ENCODE data around the gene KCND2. TPM values are rescaled to one million over a fixed set of nuclear protein-coding genes. Genes with fewer than 3 reads are reported as not detected.

Gene KCND2
- total RNA-seq, 2 experiments from 2014 or later = not detected

- Histone ChIP-seq H3K4me1 (ENCODE audit: insufficient read depth, low read length, poor library complexity, severe bottlenecking) (no peaks in the 10 kb centered on the region), H3K27ac (ENCODE audit: low read depth, low read length, poor library complexity, severe bottlenecking) (no peak overlapping the region), H3K36me3 (ENCODE audit: insufficient read depth, low read length) (no peaks in the 10 kb centered on the region), H3K4me2 (ENCODE audit: low read length) (no peak overlapping the region), H3K9me3 (ENCODE audit: low read length) (no peaks in the 10 kb centered on the region), H4K20me1 (ENCODE audit: insufficient read depth, low read length) (no peaks in the 10 kb centered on the region), H2AFZ (ENCODE audit: low read length) (no peak overlapping the region), H3K4me3 (ENCODE audit: low read depth, low read length, poor library complexity, severe bottlenecking) (no peak overlapping the region), H3K9me2 (ENCODE audit: insufficient read depth, low read length) (no peaks in the 10 kb centered on the region), H3K79me2 (ENCODE audit: insufficient read depth, low read depth, low read length) (no peaks in the 10 kb centered on the region)
- CTCF ChIA-PET (ENCODE audit: unreplicated experiment) = no interaction called here
- TF ChIP-seq EZH2phosphoT487 (IDR thresholded peaks at IDR 0.05; ENCODE audit: borderline replicate concordance, low read depth, low read length) = no peak
- TF ChIP-seq, protein P1, sequence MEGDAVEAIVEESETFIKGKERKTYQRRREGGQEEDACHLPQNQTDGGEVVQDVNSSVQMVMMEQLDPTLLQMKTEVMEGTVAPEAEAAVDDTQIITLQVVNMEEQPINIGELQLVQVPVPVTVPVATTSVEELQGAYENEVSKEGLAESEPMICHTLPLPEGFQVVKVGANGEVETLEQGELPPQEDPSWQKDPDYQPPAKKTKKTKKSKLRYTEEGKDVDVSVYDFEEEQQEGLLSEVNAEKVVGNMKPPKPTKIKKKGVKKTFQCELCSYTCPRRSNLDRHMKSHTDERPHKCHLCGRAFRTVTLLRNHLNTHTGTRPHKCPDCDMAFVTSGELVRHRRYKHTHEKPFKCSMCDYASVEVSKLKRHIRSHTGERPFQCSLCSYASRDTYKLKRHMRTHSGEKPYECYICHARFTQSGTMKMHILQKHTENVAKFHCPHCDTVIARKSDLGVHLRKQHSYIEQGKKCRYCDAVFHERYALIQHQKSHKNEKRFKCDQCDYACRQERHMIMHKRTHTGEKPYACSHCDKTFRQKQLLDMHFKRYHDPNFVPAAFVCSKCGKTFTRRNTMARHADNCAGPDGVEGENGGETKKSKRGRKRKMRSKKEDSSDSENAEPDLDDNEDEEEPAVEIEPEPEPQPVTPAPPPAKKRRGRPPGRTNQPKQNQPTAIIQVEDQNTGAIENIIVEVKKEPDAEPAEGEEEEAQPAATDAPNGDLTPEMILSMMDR (conservative IDR thresholded peaks at IDR 0.05; ENCODE audit: low read length) = no peak
- DNase-seq (ENCODE audit: low spot score) = no peak
- POLR2A ChIA-PET = no interaction called here
- intact Hi-C loops (cut with micrococcal nuclease; ENCODE audit: unreplicated experiment) = loop anchor here (5.0 kb wide), 1 partner anchor 1281 kb away; no protein-coding TSS in a partner anchor
- no TSS peak for BruUV-seq (replicated peaks)
Measured at GRCh38 chr7:120553491-120553890, 280.5 kb downstream of the KCND2 start.

- ChIA-PET POLR2A (no interaction called here), CTCF (ENCODE audit: unreplicated experiment) (no interaction called here)
- H3K36me3 ChIP-seq (ENCODE audit: insufficient read depth, low read length) = no peaks in the 10 kb centered on the region
- DNase-seq (ENCODE audit: low spot score) = peak; percentile 39
- no peaks in the 10 kb centered on the region for H3K9me2 ChIP-seq (ENCODE audit: insufficient read depth, low read length)
- H3K4me1 ChIP-seq (ENCODE audit: insufficient read depth, low read length, poor library complexity, severe bottlenecking) = no peaks in the 10 kb centered on the region
- H3K4me2 ChIP-seq (ENCODE audit: low read length) = no peak overlapping the region
- no peak overlapping the region for H3K27ac ChIP-seq (ENCODE audit: low read depth, low read length, poor library complexity, severe bottlenecking)
- H4K20me1 ChIP-seq (ENCODE audit: insufficient read depth, low read length) = no peaks in the 10 kb centered on the region
- intact Hi-C loops (cut with micrococcal nuclease; ENCODE audit: unreplicated experiment) = loop anchor here (2.0 to 5.0 kb wide), 2 partner anchors 620 to 1283 kb away; no protein-coding TSS in a partner anchor
- H3K4me3 ChIP-seq (ENCODE audit: low read depth, low read length, poor library complexity, severe bottlenecking) = no peak overlapping the region
- no peaks in the 10 kb centered on the region for H3K9me3 ChIP-seq (ENCODE audit: low read length)
- no peaks in the 10 kb centered on the region for H3K79me2 ChIP-seq (ENCODE audit: insufficient read depth, low read depth, low read length)
- TF ChIP-seq EZH2phosphoT487 (IDR thresholded peaks at IDR 0.05; ENCODE audit: borderline replicate concordance, low read depth, low read length) = no peak
- TF ChIP-seq, protein P1 (conservative IDR thresholded peaks at IDR 0.05; ENCODE audit: low read length) = peak; percentile 85
- BruUV-seq (replicated peaks) = no TSS peak
- H2AFZ ChIP-seq (ENCODE audit: low read length) = no peak overlapping the region
Measured at GRCh38 chr7:120554960-120555571, 282.1 kb downstream of the KCND2 start.

DNA sequence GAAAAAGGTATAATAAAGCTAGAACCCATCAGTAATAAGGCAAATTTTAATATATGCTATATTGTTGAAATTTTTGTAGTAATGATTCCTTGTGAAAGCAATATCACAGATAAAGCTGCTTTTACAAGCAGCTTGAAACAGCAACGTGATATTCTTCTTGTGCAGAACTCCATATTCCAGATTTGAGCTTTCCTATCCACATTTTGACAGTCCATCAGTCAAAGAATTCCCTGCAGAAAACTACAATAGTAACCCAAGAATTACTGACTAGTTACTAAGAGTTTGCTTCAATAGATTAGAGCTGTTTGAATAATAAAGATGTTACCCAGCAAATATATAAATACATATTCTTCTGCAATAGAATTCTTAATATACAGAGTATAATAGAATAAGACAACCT lies 291.2 kb downstream of the KCND2 start:
- Histone ChIP-seq H3K4me2 (ENCODE audit: low read length) (no peak overlapping the region), H4K20me1 (ENCODE audit: insufficient read depth, low read length) (no peaks in the 10 kb centered on the region; the same call in 1 of the 2 replicates), H3K4me1 (ENCODE audit: insufficient read depth, low read length, poor library complexity, severe bottlenecking) (no peaks in the 10 kb centered on the region), H3K79me2 (ENCODE audit: insufficient read depth, low read depth, low read length) (no peaks in the 10 kb centered on the region), H3K4me3 (ENCODE audit: low read depth, low read length, poor library complexity, severe bottlenecking) (no peak overlapping the region), H3K36me3 (ENCODE audit: insufficient read depth, low read length) (no peaks in the 10 kb centered on the region), H2AFZ (ENCODE audit: low read length) (no peak overlapping the region), H3K9me2 (ENCODE audit: insufficient read depth, low read length) (no peaks in the 10 kb centered on the region), H3K27ac (ENCODE audit: low read depth, low read length, poor library complexity, severe bottlenecking) (no peak overlapping the region), H3K9me3 (ENCODE audit: low read length) (no peaks in the 10 kb centered on the region)
- POLR2A ChIA-PET = interaction anchor here (0.7 kb wide), 1 partner anchor 80 kb away, joined by 3 read pairs; no protein-coding TSS in a partner anchor
- DNase-seq (ENCODE audit: low spot score) = no peak
- no TSS peak for BruUV-seq (replicated peaks)
- TF ChIP-seq, protein P1 (conservative IDR thresholded peaks at IDR 0.05; ENCODE audit: low read length) = no peak
- TF ChIP-seq EZH2phosphoT487 (IDR thresholded peaks at IDR 0.05; ENCODE audit: borderline replicate concordance, low read depth, low read length) = no peak
- intact Hi-C loops (cut with micrococcal nuclease; ENCODE audit: unreplicated experiment) = no loop called here
- CTCF ChIA-PET (ENCODE audit: unreplicated experiment) = no interaction called here
